GM23338 (cell line): ENCODE measurements around the gene EEIG2. TPM values are rescaled to one million over a fixed set of nuclear protein-coding genes. Genes with fewer than 3 reads are reported as not detected.

Source experiments
- CREB1 ChIP-seq: fragments of 250-450 bp; sonication (Bioruptor Pico); IDR thresholded peaks from 2 replicates; pipeline ENCODE4 v1.5.0; 2020; ENCODE audit warnings: low read depth, mild to moderate bottlenecking, moderate library complexity
- EZH2phosphoT487 ChIP-seq: fragments of 200-600 bp; sonication (generic); IDR thresholded peaks from one replicate; pipeline ENCODE4 v1.8.1; 2018; ENCODE audit warnings: antibody characterized with exemption; ENCODE audit not compliant: unreplicated experiment
- NANOG ChIP-seq: IDR thresholded peaks from 2 replicates; pipeline ENCODE4 v1.6.1; 2016; ENCODE audit warnings: antibody characterized with exemption, borderline replicate concordance
- ZNF114 ChIP-seq: fragments of 250-450 bp; sonication (Bioruptor Pico); IDR thresholded peaks from 2 replicates; pipeline ENCODE4 v1.5.0; 2020; ENCODE audit warnings: mild to moderate bottlenecking, moderate library complexity
- polyA plus RNA-seq: library from polyadenylated mRNA; unstranded; fragments of >200 nt; fragmentation: Nextera tagmentation; extraction: Ambion mirVana; gene quantifications from 2 replicates; pipeline ENCODE4 v1.2.1, GENCODE V29; 2016
- total RNA-seq: library from RNA; depleted of rRNA; stranded (reverse); fragments of >200 nt; shearing (Covaris generic); gene quantifications from 2 replicates; pipeline ENCODE4 v1.2.3, GENCODE V29; 2014
- TF ChIP-seq, protein P1 (sequence below): fragments of 250-450 bp; sonication (Bioruptor Pico); IDR thresholded peaks from 2 replicates; pipeline ENCODE4 v1.5.0; 2020; ENCODE audit warnings: mild to moderate bottlenecking, moderate library complexity
- TF ChIP-seq, protein P2 (sequence below): IDR thresholded peaks from one replicate; pipeline ENCODE4 v1.6.1; 2018; ENCODE audit warnings: antibody characterized with exemption; ENCODE audit not compliant: unreplicated experiment
- TF ChIP-seq, protein P3 (sequence below), 2 experiments: fragments of 200-600 bp in 1 of 2; sonication (generic) in 1 of 2; conservative IDR thresholded peaks; 2 replicates each; pipeline versions ENCODE4 v1.5.1 to v1.6.1; 2016 to 2017; ENCODE audit warnings: antibody characterized with exemption in 2 of 2, low read depth in 2 of 2, mild to moderate bottlenecking in 2 of 2, moderate library complexity in 1 of 2

Gene EEIG2
- total and polyA plus RNA-seq, 2 experiments from 2014 or later, result 7.9 to 44.5 TPM

DNA sequence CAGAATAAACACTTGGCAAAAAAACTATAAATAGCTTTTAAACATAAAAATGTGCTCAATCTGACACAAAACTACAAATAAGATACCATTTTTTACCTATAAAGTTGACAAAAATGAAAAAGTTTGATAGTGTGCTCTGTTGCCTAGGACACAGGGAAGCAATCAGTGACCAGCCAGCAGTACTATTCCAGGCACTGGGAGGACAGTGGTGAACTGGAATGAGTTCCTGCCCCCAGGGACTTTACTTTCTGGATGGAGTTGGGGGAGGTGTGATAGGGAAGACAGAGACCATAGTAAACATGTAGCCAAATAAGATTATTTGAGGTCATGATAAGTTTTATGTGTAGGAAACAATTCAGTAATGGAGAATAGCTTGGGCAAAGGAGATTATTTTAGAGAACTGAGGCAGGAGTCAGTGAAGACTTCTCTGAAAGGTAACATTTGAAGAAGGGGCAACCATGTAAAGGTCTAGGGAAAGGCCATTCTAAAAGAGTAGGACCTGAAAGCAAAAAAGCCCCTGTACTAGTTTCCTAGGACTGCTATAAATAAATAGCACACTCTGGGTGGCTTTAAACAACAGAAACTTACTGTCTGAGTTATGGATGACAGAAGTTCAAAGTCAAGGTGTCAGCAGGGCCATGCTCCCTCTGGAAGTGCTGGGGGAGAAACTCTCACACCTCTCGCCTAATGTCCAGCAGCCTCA, 42.0 kb downstream of the EEIG2 start (continued):
- TF ChIP-seq, protein P1, sequence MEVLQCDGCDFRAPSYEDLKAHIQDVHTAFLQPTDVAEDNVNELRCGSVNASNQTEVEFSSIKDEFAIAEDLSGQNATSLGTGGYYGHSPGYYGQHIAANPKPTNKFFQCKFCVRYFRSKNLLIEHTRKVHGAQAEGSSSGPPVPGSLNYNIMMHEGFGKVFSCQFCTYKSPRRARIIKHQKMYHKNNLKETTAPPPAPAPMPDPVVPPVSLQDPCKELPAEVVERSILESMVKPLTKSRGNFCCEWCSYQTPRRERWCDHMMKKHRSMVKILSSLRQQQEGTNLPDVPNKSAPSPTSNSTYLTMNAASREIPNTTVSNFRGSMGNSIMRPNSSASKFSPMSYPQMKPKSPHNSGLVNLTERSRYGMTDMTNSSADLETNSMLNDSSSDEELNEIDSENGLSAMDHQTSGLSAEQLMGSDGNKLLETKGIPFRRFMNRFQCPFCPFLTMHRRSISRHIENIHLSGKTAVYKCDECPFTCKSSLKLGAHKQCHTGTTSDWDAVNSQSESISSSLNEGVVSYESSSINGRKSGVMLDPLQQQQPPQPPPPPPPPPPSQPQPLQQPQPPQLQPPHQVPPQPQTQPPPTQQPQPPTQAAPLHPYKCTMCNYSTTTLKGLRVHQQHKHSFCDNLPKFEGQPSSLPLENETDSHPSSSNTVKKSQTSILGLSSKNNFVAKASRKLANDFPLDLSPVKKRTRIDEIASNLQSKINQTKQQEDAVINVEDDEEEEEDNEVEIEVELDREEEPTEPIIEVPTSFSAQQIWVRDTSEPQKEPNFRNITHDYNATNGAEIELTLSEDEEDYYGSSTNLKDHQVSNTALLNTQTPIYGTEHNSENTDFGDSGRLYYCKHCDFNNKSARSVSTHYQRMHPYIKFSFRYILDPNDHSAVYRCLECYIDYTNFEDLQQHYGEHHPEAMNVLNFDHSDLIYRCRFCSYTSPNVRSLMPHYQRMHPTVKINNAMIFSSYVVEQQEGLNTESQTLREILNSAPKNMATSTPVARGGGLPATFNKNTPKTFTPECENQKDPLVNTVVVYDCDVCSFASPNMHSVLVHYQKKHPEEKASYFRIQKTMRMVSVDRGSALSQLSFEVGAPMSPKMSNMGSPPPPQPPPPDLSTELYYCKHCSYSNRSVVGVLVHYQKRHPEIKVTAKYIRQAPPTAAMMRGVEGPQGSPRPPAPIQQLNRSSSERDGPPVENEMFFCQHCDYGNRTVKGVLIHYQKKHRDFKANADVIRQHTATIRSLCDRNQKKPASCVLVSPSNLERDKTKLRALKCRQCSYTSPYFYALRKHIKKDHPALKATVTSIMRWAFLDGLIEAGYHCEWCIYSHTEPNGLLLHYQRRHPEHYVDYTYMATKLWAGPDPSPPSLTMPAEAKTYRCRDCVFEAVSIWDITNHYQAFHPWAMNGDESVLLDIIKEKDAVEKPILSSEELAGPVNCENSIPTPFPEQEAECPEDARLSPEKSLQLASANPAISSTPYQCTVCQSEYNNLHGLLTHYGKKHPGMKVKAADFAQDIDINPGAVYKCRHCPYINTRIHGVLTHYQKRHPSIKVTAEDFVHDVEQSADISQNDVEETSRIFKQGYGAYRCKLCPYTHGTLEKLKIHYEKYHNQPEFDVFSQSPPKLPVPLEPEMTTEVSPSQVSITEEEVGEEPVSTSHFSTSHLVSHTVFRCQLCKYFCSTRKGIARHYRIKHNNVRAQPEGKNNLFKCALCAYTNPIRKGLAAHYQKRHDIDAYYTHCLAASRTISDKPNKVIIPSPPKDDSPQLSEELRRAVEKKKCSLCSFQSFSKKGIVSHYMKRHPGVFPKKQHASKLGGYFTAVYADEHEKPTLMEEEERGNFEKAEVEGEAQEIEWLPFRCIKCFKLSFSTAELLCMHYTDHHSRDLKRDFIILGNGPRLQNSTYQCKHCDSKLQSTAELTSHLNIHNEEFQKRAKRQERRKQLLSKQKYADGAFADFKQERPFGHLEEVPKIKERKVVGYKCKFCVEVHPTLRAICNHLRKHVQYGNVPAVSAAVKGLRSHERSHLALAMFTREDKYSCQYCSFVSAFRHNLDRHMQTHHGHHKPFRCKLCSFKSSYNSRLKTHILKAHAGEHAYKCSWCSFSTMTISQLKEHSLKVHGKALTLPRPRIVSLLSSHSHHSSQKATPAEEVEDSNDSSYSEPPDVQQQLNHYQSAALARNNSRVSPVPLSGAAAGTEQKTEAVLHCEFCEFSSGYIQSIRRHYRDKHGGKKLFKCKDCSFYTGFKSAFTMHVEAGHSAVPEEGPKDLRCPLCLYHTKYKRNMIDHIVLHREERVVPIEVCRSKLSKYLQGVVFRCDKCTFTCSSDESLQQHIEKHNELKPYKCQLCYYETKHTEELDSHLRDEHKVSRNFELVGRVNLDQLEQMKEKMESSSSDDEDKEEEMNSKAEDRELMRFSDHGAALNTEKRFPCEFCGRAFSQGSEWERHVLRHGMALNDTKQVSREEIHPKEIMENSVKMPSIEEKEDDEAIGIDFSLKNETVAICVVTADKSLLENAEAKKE, result no peak
- TF ChIP-seq, protein P2, sequence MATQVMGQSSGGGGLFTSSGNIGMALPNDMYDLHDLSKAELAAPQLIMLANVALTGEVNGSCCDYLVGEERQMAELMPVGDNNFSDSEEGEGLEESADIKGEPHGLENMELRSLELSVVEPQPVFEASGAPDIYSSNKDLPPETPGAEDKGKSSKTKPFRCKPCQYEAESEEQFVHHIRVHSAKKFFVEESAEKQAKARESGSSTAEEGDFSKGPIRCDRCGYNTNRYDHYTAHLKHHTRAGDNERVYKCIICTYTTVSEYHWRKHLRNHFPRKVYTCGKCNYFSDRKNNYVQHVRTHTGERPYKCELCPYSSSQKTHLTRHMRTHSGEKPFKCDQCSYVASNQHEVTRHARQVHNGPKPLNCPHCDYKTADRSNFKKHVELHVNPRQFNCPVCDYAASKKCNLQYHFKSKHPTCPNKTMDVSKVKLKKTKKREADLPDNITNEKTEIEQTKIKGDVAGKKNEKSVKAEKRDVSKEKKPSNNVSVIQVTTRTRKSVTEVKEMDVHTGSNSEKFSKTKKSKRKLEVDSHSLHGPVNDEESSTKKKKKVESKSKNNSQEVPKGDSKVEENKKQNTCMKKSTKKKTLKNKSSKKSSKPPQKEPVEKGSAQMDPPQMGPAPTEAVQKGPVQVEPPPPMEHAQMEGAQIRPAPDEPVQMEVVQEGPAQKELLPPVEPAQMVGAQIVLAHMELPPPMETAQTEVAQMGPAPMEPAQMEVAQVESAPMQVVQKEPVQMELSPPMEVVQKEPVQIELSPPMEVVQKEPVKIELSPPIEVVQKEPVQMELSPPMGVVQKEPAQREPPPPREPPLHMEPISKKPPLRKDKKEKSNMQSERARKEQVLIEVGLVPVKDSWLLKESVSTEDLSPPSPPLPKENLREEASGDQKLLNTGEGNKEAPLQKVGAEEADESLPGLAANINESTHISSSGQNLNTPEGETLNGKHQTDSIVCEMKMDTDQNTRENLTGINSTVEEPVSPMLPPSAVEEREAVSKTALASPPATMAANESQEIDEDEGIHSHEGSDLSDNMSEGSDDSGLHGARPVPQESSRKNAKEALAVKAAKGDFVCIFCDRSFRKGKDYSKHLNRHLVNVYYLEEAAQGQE, result no peak
- no peak for TF ChIP-seq NANOG
- TF ChIP-seq, protein P3, sequence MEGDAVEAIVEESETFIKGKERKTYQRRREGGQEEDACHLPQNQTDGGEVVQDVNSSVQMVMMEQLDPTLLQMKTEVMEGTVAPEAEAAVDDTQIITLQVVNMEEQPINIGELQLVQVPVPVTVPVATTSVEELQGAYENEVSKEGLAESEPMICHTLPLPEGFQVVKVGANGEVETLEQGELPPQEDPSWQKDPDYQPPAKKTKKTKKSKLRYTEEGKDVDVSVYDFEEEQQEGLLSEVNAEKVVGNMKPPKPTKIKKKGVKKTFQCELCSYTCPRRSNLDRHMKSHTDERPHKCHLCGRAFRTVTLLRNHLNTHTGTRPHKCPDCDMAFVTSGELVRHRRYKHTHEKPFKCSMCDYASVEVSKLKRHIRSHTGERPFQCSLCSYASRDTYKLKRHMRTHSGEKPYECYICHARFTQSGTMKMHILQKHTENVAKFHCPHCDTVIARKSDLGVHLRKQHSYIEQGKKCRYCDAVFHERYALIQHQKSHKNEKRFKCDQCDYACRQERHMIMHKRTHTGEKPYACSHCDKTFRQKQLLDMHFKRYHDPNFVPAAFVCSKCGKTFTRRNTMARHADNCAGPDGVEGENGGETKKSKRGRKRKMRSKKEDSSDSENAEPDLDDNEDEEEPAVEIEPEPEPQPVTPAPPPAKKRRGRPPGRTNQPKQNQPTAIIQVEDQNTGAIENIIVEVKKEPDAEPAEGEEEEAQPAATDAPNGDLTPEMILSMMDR (conservative IDR thresholded peaks at IDR 0.05; ENCODE audit: low read depth in 2 of 2), result no peak
- TF ChIP-seq EZH2phosphoT487, result no peak
- TF ChIP-seq ZNF114 (CRISPR knock-in tag), result no peak
- TF ChIP-seq CREB1 (CRISPR knock-in tag), result no peak
